ENCODE measurements around the gene CTCFL. TPM values are rescaled to one million over a fixed set of nuclear protein-coding genes. Genes with fewer than 3 reads are reported as not detected.
"Not testable (repeated sequence)": the region's sequence is repeated elsewhere in the genome, so short reads cannot be mapped to it uniquely, and the experiment has no call there.

The CTCFL gene
- total RNA-seq, 1 donor from 2014 or later, result not detected

DNA sequence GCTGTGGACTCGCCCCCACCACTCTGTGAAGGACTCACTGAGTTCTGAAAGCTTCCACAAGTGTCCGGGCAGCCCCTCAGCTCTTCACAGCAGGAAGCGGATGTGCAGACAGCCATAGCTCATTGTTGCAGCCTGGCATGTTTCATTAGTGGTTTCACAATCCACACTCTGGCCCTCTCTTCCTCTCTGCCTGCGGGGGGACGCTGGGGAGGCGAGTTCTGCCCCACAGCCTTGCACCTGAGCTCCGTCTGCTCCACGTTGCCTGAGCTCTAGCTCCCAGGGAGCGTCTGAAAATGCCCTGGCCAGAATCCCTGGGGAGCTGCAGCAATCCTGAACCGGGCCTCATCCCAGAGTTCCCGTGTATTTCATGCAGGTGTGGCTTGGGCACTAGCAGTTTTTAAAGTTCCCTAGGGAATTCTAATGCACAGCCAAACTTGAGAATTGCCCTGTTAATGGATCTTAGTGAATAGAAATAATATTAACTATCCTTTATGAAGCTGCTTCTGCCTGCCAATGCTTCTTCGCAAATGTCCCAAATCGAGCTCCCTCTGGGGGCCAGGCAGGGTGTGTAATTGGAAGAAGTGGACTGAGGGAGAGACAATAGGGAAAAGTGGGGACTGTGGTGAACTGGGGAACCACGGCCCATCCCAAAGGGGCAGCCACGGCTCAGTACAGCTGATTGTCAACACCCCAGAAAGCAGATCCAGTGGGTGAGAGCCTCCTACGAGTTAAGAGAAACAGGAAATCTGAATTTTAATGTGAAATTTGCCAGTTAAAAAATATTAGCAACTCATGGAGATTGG is 51.5 kb downstream of the CTCFL start:
- DNase-seq (ENCODE audit: low spot score), result no peak
- Mint-ChIP-seq H3K27me3 (ENCODE audit: insufficient read depth, low read depth) (peaks cover 17% of the 10 kb centered on the region), H3K27ac (no peak overlapping the region), H3K4me3 (no peak overlapping the region), H3K9me3 (peaks cover 2% of the 10 kb centered on the region), H3K36me3 (no peaks in the 10 kb centered on the region), H3K4me1 (peaks cover 51% of the 10 kb centered on the region)
- TF ChIP-seq EZH2 (IDR thresholded peaks at IDR 0.05) (no peak), EZH2phosphoT487 (IDR thresholded peaks at IDR 0.05) (no peak)
- TF ChIP-seq, protein P1, sequence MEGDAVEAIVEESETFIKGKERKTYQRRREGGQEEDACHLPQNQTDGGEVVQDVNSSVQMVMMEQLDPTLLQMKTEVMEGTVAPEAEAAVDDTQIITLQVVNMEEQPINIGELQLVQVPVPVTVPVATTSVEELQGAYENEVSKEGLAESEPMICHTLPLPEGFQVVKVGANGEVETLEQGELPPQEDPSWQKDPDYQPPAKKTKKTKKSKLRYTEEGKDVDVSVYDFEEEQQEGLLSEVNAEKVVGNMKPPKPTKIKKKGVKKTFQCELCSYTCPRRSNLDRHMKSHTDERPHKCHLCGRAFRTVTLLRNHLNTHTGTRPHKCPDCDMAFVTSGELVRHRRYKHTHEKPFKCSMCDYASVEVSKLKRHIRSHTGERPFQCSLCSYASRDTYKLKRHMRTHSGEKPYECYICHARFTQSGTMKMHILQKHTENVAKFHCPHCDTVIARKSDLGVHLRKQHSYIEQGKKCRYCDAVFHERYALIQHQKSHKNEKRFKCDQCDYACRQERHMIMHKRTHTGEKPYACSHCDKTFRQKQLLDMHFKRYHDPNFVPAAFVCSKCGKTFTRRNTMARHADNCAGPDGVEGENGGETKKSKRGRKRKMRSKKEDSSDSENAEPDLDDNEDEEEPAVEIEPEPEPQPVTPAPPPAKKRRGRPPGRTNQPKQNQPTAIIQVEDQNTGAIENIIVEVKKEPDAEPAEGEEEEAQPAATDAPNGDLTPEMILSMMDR (IDR thresholded peaks at IDR 0.05), result no peak
- no peaks in the 10 kb centered on the region for H3K36me3 ChIP-seq
- no peak overlapping the region for H3K27ac ChIP-seq
- H3K4me2 ChIP-seq, result peak overlapping the region; percentile 34
- no peak overlapping the region for H3K9ac ChIP-seq
- H3F3A ChIP-seq (ENCODE audit: low read depth), result peaks cover 29% of the 10 kb centered on the region
- no peaks in the 10 kb centered on the region for H3K9me3 ChIP-seq (ENCODE audit: low read depth)
- H3K4me3 ChIP-seq, result no peak overlapping the region
- peak overlapping the region; percentile 67 for H2AFZ ChIP-seq (replicated peaks)
- no peaks in the 10 kb centered on the region for H3K27me3 ChIP-seq
- no peaks in the 10 kb centered on the region for H3K79me2 ChIP-seq (ENCODE audit: low read depth)
- H4K20me1 ChIP-seq (ENCODE audit: low read depth), result no peaks in the 10 kb centered on the region
- peaks cover 48% of the 10 kb centered on the region for H3K4me1 ChIP-seq

DNA sequence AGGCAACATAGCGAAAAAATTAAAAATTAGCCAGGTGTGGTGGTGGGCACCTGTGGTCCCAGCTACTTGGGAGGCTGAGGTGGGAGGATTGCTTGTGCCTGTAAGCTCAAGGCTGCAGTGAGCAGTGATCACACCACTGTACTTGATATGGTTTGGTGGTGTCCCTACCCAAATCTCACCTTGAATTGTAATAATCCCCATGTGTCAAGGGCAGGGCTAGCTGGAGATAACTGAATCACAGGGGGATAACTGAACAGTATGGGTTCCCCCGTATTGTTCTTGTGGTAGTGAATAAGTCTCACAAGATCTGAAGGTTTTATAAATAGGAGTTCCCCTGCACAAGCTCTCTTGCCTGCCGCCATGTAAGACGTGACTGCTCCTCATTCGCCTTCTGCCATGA is 52.5 kb downstream of the CTCFL start:
- H2AFZ ChIP-seq (replicated peaks); H3K79me2 ChIP-seq (ENCODE audit: low read depth); H3K36me3 Mint-ChIP-seq; H3K27ac Mint-ChIP-seq; H3K9me3 ChIP-seq (ENCODE audit: low read depth); H3K9ac ChIP-seq; H3K9me3 Mint-ChIP-seq; H4K20me1 ChIP-seq (ENCODE audit: low read depth); DNase-seq (ENCODE audit: low spot score); H3K4me2 ChIP-seq; H3K27me3 ChIP-seq; H3K4me3 ChIP-seq; H3K36me3 ChIP-seq; H3K27ac ChIP-seq: not testable (repeated sequence)
- peaks cover 52% of the 10 kb centered on the region for H3K4me1 Mint-ChIP-seq
- H3K4me3 Mint-ChIP-seq, result peak overlapping the region; percentile 35
- H3K27me3 Mint-ChIP-seq (ENCODE audit: insufficient read depth, low read depth), result peaks cover 13% of the 10 kb centered on the region
- peaks cover 29% of the 10 kb centered on the region for H3F3A ChIP-seq (ENCODE audit: low read depth)
- H3K4me1 ChIP-seq, result peaks cover 48% of the 10 kb centered on the region

DNA sequence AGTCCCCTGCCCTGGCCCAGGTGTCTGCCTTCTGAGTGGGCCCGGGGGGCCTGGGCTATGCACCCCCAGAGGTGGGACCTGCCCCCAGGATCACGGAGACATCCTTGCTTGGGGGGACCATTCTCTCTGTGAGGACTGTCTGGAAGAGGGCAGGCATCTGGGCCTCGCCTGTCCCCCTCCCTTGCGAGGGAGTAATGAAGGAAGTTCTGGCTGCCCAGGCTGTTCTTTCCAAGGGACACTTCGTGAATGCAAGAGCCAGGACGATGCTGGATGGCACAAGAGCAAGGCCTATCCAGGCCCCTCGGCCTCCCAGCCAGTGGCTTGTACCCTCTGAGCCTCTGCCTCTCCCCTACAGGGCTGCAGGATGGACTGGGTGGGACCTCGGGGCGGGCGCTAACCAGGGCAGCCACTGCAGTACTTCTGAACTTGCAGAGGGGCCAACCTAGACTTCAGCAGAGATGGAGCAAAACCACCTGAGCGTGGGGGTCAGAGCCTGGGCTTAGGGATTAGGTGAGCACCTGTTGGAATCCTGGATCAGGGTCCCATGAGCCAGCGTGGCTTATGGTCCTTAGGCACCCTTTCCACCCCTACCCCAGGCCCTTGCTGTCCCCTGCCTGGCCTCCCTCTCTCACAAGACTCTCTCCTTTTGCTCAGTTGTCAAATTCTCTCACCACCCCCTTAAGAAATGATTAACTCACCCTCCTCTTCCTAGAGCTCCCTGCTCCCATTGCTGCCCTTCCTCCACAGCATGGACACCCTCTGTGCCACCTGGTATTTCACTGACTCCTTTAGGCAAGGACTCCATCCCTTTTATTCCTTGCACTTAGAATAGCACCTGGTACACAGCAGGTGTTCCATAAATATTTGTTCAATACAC is 53.2 kb downstream of the CTCFL start:
- no peaks in the 10 kb centered on the region for H3K9me3 ChIP-seq (ENCODE audit: low read depth)
- Mint-ChIP-seq H3K4me1 (peaks cover 52% of the 10 kb centered on the region), H3K4me3 (no peak overlapping the region), H3K36me3 (no peaks in the 10 kb centered on the region), H3K9me3 (peaks cover 2% of the 10 kb centered on the region), H3K27ac (no peak overlapping the region), H3K27me3 (ENCODE audit: insufficient read depth, low read depth) (peaks cover 13% of the 10 kb centered on the region)
- H3K4me2 ChIP-seq, result peak overlapping the region; percentile 68
- peaks cover 46% of the 10 kb centered on the region for H3K4me1 ChIP-seq
- H3K27ac ChIP-seq, result no peak overlapping the region
- H3K79me2 ChIP-seq (ENCODE audit: low read depth), result no peaks in the 10 kb centered on the region
- TF ChIP-seq EZH2 (IDR thresholded peaks at IDR 0.05) (no peak), EZH2phosphoT487 (IDR thresholded peaks at IDR 0.05) (no peak)
- TF ChIP-seq, protein P1 (IDR thresholded peaks at IDR 0.05), result no peak
- no peaks in the 10 kb centered on the region for H4K20me1 ChIP-seq (ENCODE audit: low read depth)
- no peak overlapping the region for H3K9ac ChIP-seq
- no peak for DNase-seq (ENCODE audit: low spot score)
- no peaks in the 10 kb centered on the region for H3K27me3 ChIP-seq
- H3K36me3 ChIP-seq, result no peaks in the 10 kb centered on the region
- H3K4me3 ChIP-seq, result peak overlapping the region; percentile 14
- peak overlapping the region; percentile 73 for H2AFZ ChIP-seq (replicated peaks)
- peaks cover 29% of the 10 kb centered on the region for H3F3A ChIP-seq (ENCODE audit: low read depth)

Measured in neural progenitor cell (in vitro differentiated cells).